RKO (cell line): ENCODE measurements around the gene SLC12A4.
A peak's percentile ranks its signal among the peaks of the same experiment; 100 is the strongest.

Experiments
- DNase-seq: peaks from one replicate; pipeline ENCODE4 v3.0.0-alpha.2; 2016; ENCODE audit warnings: low spot score

SLC12A4 gene

DNA sequence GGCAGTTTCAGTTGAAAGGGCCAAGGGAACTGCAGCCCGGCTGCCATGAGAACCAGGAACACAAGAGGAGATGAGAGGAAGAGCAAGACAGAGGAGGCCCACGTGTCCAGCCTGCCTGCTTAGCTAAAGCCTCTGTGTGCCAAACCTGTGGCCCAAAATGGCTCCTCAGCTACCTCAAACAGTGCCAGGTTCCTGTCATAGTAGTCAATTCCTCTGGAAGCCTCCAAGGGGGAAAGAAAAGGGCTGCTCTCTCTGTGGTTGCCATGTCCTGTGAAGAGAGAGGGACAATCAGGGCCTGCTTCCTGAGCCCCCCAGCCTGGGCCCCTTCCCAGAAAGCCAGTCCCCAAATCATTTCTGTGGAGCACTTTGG lies 5.2 kb downstream of the SLC12A4 start:
- DNase-seq, result no peak

DNA sequence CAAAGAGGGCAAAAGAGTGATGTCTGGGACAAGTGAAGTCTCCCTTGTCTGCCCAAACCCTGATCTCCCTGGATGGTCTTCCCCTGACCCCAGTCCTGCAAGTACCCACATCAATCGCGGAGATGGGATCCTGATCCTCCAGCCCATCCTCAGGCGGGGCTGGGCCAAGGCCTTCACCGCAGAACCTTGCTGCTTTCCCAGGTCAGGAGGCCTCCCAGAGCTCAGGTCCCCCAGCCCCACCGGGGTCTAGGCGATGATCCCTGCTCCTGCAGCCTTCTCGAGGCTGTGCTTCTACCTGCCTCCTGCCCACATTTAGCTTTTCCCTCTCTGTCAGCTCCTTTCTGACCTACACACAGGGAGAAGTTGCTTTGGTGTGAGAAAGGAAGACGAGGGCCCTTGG lies 6.3 kb downstream of the SLC12A4 start:
- DNase-seq, result no peak

DNA sequence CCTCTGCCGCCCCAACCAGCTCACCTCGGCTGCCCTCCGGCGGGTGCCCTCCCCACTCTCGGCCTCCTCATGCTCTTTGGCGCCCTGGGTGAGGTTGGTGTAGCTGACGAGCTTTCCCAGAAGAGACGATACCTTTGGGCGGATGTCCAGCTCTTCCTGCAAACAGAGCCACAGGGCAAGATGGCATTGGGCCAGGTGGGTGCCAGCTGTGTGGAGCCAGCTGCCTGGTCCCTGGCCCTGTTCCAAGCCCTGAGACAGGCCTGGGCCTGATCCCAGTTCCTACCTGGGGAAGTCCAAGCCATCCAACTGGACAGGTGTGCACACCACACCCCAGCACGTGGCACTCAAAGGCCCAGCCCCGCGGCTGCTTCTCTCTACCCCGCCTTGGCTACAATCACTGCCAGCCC lies 6.9 kb downstream of the SLC12A4 start:
- DNase-seq, result no peak

DNA sequence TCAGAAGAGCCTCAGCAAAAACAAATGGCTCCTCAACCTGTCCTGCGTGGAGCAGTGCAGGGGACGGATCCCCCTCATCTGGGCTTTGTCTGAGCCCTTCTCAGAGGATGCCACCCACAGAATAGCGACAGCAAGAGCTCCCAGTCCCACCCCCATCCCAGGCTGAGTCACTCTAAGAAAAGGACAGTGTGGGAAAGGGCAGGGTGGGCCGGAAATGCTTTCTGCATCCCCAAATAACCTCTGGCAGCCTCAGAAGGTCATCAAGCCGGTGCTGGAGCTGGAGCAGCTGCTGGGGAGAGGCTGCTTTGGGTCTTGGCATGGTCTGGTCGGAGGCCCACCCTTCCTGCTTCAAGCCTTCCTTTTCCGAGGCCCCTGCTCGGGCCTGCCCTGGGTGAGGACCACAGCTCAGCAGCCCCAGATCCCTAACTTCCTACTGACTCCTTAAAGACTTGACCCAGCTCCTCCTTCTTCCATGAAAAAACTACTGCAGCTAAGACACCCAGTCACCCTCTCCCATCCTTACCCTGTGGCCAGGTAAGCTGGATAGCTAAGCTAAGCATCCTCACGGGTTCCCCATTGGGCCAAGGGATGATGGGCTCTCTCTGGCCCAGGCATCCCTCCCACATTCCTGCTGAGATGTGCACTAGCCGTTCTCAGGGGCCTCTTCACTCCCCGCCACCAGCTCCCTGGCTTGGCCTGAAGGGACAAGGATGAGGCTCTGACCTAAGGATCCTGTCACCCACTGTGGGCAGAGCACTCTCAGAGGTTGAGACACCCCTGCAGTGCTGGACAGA lies 8.7 kb downstream of the SLC12A4 start:
- DNase-seq, result no peak

- no peak for DNase-seq
Measured at GRCh38 chr16:67957622-67958021, 10.8 kb downstream of the SLC12A4 start.

GRCh38 chr16:67954421-67955196 lies 13.8 kb downstream of the SLC12A4 start:
- no peak for DNase-seq

GRCh38 chr16:67953641-67954375 lies 14.6 kb downstream of the SLC12A4 start:
- no peak for DNase-seq

GRCh38 chr16:67951485-67951884 lies 17.0 kb downstream of the SLC12A4 start:
- no peak for DNase-seq

DNA sequence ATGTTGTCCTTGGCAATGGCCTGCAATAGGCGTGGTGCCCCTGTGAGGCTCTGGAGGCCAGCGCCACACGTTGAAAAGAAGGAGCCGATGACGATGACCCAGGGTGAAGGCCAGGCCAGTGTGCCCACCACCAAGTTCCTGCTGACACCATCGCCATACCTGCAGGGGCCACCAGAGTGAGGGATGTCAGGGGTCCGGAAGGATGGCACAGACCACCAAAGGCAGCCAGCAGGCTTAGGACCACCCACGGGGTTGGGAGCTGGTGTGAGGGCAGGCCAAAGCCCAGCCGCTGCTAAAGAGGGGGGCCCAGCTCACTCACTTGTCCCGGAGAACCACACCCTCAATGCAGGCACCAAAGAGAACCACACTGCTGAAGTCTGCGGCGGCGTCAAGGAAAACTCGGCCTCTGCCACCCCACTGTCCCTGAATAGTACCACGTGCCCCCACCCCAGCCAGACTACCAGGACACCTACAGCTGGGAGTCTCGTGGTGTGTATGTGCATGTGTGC lies 18.0 kb downstream of the SLC12A4 start:
- no peak for DNase-seq

DNA sequence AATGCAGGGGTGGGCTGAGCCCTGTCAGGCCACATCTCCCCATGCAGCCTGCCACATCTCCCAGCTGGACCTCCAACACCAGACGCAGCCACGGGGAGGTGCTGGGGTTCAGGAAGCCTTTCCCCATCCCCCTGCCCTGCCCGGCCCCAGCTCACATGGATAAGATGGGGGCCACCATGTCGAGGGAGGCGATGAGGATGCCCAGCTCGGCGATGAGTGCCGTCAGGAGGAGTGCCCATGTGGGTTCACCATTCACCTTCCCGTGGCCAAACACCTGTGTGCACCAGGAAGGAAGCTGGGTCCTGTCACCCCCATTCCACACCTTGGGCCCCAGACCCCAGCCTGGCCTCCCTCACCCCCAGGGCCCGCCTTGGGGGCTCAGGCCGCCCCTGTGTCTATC lies 18.8 kb downstream of the SLC12A4 start:
- DNase-seq, result no peak

DNA sequence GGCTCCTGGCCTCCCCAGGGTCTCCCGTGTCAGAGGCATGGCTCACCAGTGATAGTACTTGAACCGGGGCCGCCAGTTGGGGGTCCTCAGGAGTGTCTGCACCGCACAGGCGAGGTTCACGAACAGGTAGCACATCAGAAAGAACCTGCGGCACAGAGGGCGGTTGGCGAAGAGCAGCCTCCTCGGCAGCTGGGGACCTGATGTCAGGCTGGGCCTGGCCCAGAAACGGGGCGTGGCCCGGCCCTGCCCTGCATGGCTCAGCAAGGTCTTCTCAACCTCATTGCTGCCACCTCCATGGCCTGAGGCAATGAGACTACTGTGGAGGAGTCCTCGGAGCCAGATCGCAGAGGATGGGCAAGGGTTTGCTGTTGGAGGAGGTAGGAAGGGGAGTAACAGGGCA lies 20.4 kb downstream of the SLC12A4 start:
- no peak for DNase-seq

DNA sequence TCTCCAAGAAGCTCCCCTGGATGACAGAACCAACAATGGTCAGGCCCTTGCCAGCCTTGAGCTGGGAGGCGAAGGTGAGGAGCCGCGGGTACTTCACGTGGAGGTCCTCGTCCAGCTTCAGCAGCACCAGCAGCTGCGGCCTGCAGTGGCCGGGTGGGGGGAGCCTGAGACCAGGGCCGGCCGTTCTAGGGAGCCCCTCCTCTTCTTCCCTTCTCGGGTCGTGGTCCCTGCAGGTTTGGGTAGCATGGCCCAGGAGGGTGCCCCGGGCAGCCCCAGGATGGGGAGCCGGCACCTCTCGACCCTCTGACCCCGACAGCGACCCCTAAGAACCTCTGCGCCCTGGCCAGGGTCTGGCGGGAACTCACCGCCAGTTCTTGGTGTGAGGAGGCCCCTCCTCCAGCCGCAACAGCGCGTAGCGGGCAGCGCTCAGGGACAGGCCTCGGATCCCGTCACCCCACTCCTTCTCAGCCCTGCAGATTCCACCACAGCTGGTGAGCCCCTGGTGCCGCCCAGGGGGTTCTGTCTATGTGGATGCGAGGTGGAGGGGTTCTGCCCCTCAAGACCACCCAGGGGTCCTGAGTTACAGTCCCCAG lies 21.4 kb downstream of the SLC12A4 start:
- no peak for DNase-seq

GRCh38 chr16:67946128-67946569 lies 22.3 kb downstream of the SLC12A4 start:
- DNase-seq, result no peak

DNA sequence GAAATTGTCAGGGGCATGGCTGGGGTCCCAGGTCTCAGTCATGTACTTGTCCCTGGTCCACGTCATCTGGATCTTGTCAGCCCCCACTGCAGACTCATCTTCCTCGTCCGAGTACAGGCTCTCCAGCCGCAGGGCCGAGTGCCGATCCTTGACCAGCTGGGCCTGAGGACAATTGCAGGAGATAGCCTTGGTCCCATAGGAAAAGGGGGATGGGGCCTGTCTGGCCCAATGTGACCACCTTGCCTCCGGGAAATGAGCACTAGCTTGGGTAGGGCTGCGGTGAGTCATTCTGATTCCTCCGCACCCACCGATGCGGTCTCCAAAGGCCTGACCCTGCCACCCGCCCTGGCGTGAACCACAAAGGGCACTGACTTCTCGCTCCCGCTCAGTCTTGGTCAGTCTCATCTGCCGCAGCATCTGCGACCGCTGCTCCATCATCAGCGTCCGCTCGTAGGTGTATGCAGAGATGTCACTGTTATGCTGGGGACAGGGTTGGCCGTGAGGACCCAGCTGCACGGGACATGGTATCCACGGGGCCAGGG lies 23.0 kb downstream of the SLC12A4 start:
- DNase-seq, result no peak

GRCh38 chr16:67944690-67945391 lies 23.6 kb downstream of the SLC12A4 start:
- no peak for DNase-seq

DNA sequence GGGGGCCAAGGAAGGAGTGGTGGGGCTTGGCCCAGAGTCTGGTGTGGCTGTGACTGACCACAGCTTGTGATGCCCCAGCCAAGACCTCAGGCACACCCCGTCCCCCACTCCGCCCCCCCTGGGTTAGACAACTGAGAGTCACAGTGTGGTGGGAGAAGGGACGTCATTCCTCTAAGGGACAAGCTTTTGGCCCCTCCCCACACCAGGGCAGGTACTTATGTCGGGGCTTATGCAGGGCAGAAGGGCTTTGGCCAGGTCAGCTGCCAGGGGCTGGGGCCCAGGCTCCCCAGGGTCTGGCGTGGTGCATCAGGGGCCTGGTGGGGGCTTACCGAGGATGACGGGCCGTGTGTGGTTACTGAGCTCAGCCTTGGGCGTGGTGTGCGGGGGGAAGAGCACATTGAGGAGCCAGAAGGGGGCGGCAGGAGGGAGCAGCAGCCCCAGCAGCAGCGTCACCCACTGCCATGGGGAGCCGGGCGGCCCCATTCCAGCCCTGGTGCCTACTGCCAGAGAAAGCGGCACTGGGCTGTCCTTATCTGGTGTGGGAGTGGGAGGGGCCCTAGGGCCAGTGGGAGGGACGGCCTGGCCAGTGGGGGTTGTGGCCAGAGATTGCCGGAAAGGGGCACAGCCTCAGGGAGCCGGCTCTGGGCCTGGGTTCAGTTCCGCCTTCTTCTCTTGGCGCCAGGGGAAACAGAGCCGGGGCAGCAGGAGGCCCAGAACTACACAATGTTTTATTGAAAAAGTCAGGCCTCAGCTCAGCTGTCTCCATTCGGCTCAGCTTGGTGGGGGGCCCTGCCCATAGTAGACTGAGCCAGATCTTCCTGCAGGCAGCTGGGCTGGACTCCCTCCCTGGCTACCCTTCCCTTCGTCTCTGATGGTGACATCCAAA lies 24.6 kb downstream of the SLC12A4 start, which contains the start of gene LCAT:
Gene LCAT (minus strand): TSS at position 502 of the 886 bp plus-strand sequence. CDS start 19 bp downstream, at position 483.
- DNase-seq, result no peak

GRCh38 chr16:67943256-67943618 lies 25.2 kb downstream of the SLC12A4 start:
- DNase-seq, result no peak

GRCh38 chr16:67942510-67943255 lies 25.8 kb downstream of the SLC12A4 start:
- no peak for DNase-seq

DNA sequence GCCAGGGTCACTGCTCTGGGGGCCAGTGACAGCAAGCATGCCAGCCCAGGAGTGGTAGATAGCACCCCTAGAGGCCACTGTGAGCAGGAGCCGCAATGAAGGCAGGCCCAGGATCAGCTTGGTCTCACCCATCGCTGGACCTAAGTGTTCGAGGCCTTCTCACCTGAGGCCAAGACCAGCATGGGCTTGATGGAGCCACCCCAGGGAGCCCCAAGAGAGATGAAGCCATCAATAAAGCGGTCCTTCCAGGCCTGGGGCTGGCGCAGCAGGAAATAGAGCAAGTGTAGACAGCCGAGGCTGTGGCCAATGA lies 26.3 kb downstream of the SLC12A4 start:
- DNase-seq, result peak; percentile 66
